ENCODE measurements around the gene LYRM9. TPM values are rescaled to one million over a fixed set of nuclear protein-coding genes. Genes with fewer than 3 reads are reported as not detected.

LYRM9 gene
- total and polyA plus RNA-seq, 4 donors, result 7.0 to 15.3 (median 8.8) TPM

Other genes with a start within 250 kb of the LYRM9 start
- gene NOS2, start 92.8 kb downstream of the LYRM9 start, total RNA-seq, result 1 to 10 TPM; 1.2 to 2.2 TPM
- gene NOS2, start 92.8 kb downstream of the LYRM9 start, polyA plus RNA-seq, result under 1 TPM; 0.30 to 0.56 TPM
- 10 to 100 TPM; 14.9 to 27.0 TPM for gene NLK, start 149.3 kb upstream of the LYRM9 start, total RNA-seq
- gene NLK, start 149.3 kb upstream of the LYRM9 start, polyA plus RNA-seq, result 1 to 10 TPM; 7.1 to 9.2 TPM